Ecto neural progenitor cell (in vitro differentiated cells): ENCODE results near the gene SLC19A2.
A peak's percentile ranks its signal among the peaks of the same experiment; 100 is the strongest.

ENCODE experiments used
- DNase-seq: peaks from one replicate; pipeline ENCODE4 v3.0.0-alpha.2; 2018; ENCODE audit warnings: low spot score

SLC19A2 gene

GRCh38 chr1:169474302-169474995 is 11.3 kb downstream of the SLC19A2 start:
- DNase-seq, result no peak

GRCh38 chr1:169473347-169473746 is 12.4 kb downstream of the SLC19A2 start:
- DNase-seq, result no peak

GRCh38 chr1:169472738-169473137 is 13.0 kb downstream of the SLC19A2 start:
- DNase-seq, result no peak

- no peak for DNase-seq
Observed at GRCh38 chr1:169468982-169469381, 16.8 kb downstream of the SLC19A2 start.

GRCh38 chr1:169466259-169467230 is 19.2 kb downstream of the SLC19A2 start:
- DNase-seq, result no peak

- no peak for DNase-seq
Observed at GRCh38 chr1:169465281-169465680, 20.5 kb downstream of the SLC19A2 start.

- no peak for DNase-seq
Observed at GRCh38 chr1:169462385-169462784, 23.4 kb downstream of the SLC19A2 start.

- no peak for DNase-seq
Observed at GRCh38 chr1:169461390-169462000, 24.2 kb downstream of the SLC19A2 start.

GRCh38 chr1:169460191-169460833 is 25.4 kb downstream of the SLC19A2 start:
- DNase-seq, result peak; percentile 58

GRCh38 chr1:169457443-169457842 is 28.3 kb downstream of the SLC19A2 start:
- no peak for DNase-seq

- no peak for DNase-seq
Observed at GRCh38 chr1:169456029-169456428, 29.7 kb downstream of the SLC19A2 start.

GRCh38 chr1:169452921-169453320 is 32.8 kb downstream of the SLC19A2 start:
- no peak for DNase-seq

GRCh38 chr1:169451218-169451824 is 34.4 kb downstream of the SLC19A2 start:
- DNase-seq, result no peak

- DNase-seq, result no peak
Observed at GRCh38 chr1:169443923-169444322, 41.8 kb downstream of the SLC19A2 start.

- peak; percentile 93 for DNase-seq
Observed at GRCh38 chr1:169427081-169427641, 58.6 kb downstream of the SLC19A2 start, which contains the start of gene CCDC181. Gene CCDC181, minus strand, starts transcription at chr1:169427474. Its CDS starts 2,547 bp downstream, at chr1:169424927.

- DNase-seq, result no peak
Observed at GRCh38 chr1:169426174-169426705, 59.5 kb downstream of the SLC19A2 start.

- DNase-seq, result no peak
Observed at GRCh38 chr1:169421309-169421708, 64.4 kb downstream of the SLC19A2 start.

- no peak for DNase-seq
Observed at GRCh38 chr1:169414952-169415351, 70.8 kb downstream of the SLC19A2 start.
